Transverse colon (tissue), 4 donors: ENCODE results near the gene SLIT2. TPM values are rescaled to one million over a fixed set of nuclear protein-coding genes. Genes with fewer than 3 reads are reported as not detected.

Experiments used
- DNase-seq: peaks from one replicate; pipeline ENCODE4 v3.0.0-alpha.2; 2019
- H3K27ac ChIP-seq, 4 donors: fragments of 200-600 bp; sonication (generic); 2 replicates each; pipeline ENCODE4 v1.5.1; 2016 to 2018; ENCODE audit warnings: inconsistent platforms in 4 of 4
- H3K27me3 ChIP-seq: fragments of 200-600 bp; sonication (generic); 2 replicates; pipeline ENCODE4 v1.5.1; 2017; ENCODE audit warnings: inconsistent platforms
- H3K36me3 ChIP-seq, 4 donors: fragments of 200-600 bp; sonication (generic); 2 replicates each; pipeline ENCODE4 v1.5.1; 2017 to 2019; ENCODE audit warnings: inconsistent platforms in 4 of 4
- H3K4me1 ChIP-seq, 4 donors: fragments of 200-600 bp; sonication (generic); 2 replicates each; pipeline ENCODE4 v1.5.1; 2017 to 2020; ENCODE audit warnings: inconsistent platforms in 4 of 4
- H3K4me3 ChIP-seq, 4 donors: fragments of 200-600 bp; sonication (generic); 1 replicate in 1 of 4; 2 replicates in 3 of 4; pipeline versions ENCODE4 v1.5.1 to v1.6.1; 2017 to 2019; ENCODE audit warnings: inconsistent platforms in 4 of 4
- H3K9me3 ChIP-seq, 2 donors: fragments of 200-600 bp; sonication (generic); 2 replicates each; pipeline ENCODE4 v1.5.1; 2017 to 2019; ENCODE audit warnings: inconsistent platforms in 2 of 2
- EP300 ChIP-seq: sonication (generic); formaldehyde crosslinking; IDR thresholded peaks from one replicate; pipeline ENCODE4 v1.6.1; 2017; ENCODE audit warnings: antibody characterized with exemption, low read depth
- POLR2A ChIP-seq: fragments of 450-650 bp; IDR thresholded peaks from one replicate; pipeline ENCODE4 v1.6.1; 2016; ENCODE audit warnings: antibody characterized with exemption, mild to moderate bottlenecking, moderate library complexity
- POLR2AphosphoS5 ChIP-seq, 3 donors: sonication (generic); formaldehyde crosslinking; IDR thresholded peaks; one replicate each; pipeline ENCODE4 v1.6.1; 2016; ENCODE audit warnings: antibody characterized with exemption in 3 of 3
- WGBS, 2 donors: methylation state at CpG; one replicate each; pipeline ENCODE4 v1.1.5; 2018; ENCODE audit warnings: low coverage in 1 of 2; 5-methylcytosine and 5-hydroxymethylcytosine counted together
- in situ Hi-C, 4 donors: fragments of 200-750 bp; cut with MboI; loops; one replicate each; pipeline versions ENCODE4 v1.15.0 to v1.15.1; 2017; ENCODE audit warnings: low sequenced_read_pairs in 3 of 4, low pct_ligation_motif_present in 1 of 4, low pct_unique_long_range_greater_than_20kb in 1 of 4
- intact Hi-C: fragments of 100-400 bp; cut with DNase I; formaldehyde crosslinking; loops from one replicate; pipeline ENCODE4 v1.15.1; 2023; ENCODE audit warnings: low total_unique reads
- total RNA-seq, 4 donors: library from RNA; depleted of rRNA; stranded (reverse); fragments of >200 nt; gene quantifications; one replicate each; pipeline ENCODE4 v1.1.0, GENCODE V29; 2016
- TF ChIP-seq, protein P1 (sequence below), 5 experiments: fragments of 200-600 bp in 3 of 5; fragments of 450-650 bp in 2 of 5; sonication (generic) in 3 of 5; IDR thresholded peaks; 1 replicate in 2 of 5; 2 replicates in 3 of 5; pipeline ENCODE4 v1.5.1; 2016 to 2017; ENCODE audit warnings: antibody characterized with exemption in 5 of 5, inconsistent platforms in 3 of 5, mild to moderate bottlenecking in 2 of 5, moderate library complexity in 1 of 5

The SLIT2 gene
- total RNA-seq, 4 donors from 2014 or later = 2.2 to 6.7 (median 5.6) TPM

DNA sequence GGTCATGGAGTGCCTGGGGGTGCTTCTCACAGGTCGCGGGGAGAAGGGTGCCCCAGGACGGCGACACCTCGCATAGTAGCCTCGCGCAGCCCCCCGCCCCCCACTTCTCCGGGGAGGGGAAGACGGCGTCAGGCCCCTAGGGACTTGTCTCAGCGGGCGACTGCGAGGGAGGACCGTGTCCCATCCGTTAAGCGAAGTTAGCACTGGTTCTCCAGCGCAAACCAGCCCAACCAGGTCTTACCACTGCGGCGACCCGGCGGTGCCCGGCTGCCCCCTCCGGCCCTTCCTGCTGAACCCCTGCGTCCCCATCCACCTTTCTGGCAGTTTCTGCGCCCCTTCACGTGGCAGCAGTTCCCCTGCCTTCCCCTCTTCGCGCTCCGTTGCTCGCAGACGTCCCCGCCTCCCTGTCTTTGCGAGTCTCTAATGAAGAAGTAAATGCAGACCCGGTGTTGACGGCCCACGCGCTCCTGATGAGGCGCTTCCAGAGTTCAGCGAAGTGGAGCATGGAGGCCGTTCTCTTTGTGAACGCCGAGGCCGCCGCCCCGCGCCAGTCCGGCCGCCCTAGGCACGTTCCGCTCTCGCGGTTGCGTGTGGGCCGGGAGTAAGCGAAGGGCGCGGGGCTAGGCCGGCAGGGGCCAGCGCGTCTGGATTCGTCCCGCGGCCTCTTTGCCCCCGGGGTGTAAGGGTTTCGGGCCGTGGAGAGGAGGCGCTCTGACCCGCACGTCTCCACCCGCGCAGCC, 3.0 kb downstream of the SLIT2 start:
- DNase-seq = no peak
- in situ Hi-C loops (no loop called here), intact Hi-C loops (no loop called here)
- peak overlapping the region in 3 of 4 donors; percentile 27 to 47 (median 36) for H3K27ac ChIP-seq
- H3K9me3 ChIP-seq = no peaks in the 10 kb centered on the region
- peaks cover 61% of the 10 kb centered on the region for H3K27me3 ChIP-seq
- H3K4me3 ChIP-seq = peak overlapping the region; percentile 38 to 70 (median 50)
- TF ChIP-seq, protein P1, sequence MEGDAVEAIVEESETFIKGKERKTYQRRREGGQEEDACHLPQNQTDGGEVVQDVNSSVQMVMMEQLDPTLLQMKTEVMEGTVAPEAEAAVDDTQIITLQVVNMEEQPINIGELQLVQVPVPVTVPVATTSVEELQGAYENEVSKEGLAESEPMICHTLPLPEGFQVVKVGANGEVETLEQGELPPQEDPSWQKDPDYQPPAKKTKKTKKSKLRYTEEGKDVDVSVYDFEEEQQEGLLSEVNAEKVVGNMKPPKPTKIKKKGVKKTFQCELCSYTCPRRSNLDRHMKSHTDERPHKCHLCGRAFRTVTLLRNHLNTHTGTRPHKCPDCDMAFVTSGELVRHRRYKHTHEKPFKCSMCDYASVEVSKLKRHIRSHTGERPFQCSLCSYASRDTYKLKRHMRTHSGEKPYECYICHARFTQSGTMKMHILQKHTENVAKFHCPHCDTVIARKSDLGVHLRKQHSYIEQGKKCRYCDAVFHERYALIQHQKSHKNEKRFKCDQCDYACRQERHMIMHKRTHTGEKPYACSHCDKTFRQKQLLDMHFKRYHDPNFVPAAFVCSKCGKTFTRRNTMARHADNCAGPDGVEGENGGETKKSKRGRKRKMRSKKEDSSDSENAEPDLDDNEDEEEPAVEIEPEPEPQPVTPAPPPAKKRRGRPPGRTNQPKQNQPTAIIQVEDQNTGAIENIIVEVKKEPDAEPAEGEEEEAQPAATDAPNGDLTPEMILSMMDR (IDR thresholded peaks at IDR 0.05) = no peak
- TF ChIP-seq POLR2A = no peak
- no peak for TF ChIP-seq POLR2AphosphoS5 (IDR thresholded peaks at IDR 0.05)
- no peak for TF ChIP-seq EP300
- H3K36me3 ChIP-seq = no peaks in the 10 kb centered on the region
- peaks cover 0 to 21% (median 15%) of the 10 kb centered on the region in 4 donors for H3K4me1 ChIP-seq
- WGBS, 2 donors = 18 to 28% methylated on average over 8 to 55 of the region's 72 CpGs

GRCh38 chr4:20255251-20255586, 3.5 kb downstream of the SLIT2 start:
- DNase-seq = no peak
- 39 to 54% methylated on average over 3 to 8 of the region's 8 CpGs for WGBS, 2 donors
- Histone ChIP-seq H3K36me3 (no peaks in the 10 kb centered on the region), H3K4me1 (peaks cover 0 to 21% (median 15%) of the 10 kb centered on the region in 4 donors), H3K27me3 (peaks cover 61% of the 10 kb centered on the region), H3K9me3 (no peaks in the 10 kb centered on the region), H3K4me3 (peak overlapping the region; percentile 38 to 70 (median 50)), H3K27ac (peak overlapping the region in 3 of 4 donors; percentile 27 to 47 (median 36))
- TF ChIP-seq POLR2AphosphoS5 (IDR thresholded peaks at IDR 0.05) = no peak
- TF ChIP-seq EP300 = no peak
- TF ChIP-seq POLR2A = no peak
- TF ChIP-seq, protein P1 (IDR thresholded peaks at IDR 0.05) = no peak
- intact Hi-C loops (no loop called here), in situ Hi-C loops (no loop called here)

DNA sequence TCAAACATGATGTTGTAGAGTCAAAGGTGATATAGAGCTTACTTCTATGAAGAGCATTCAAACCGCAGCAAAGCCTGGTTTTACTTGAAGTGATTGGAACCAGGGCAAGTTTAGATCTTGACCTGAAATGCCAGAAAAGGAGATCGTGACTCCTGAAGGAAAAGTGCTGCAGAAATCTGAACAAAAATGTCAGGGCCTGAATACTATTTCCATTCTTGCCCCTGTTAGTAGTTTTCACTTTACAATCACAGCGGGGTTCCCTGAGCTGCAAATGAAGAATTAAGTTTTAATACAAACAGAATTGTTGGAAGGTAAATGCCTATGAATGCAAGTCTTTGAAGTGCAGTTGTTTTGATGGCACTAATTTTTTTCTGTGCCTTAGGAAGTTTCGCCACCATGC, 4.1 kb downstream of the SLIT2 start:
- Histone ChIP-seq H3K27ac (no peak overlapping the region), H3K4me1 (peaks cover 0 to 21% (median 15%) of the 10 kb centered on the region in 4 donors), H3K27me3 (peaks cover 56% of the 10 kb centered on the region), H3K9me3 (no peaks in the 10 kb centered on the region), H3K36me3 (no peaks in the 10 kb centered on the region), H3K4me3 (peak overlapping the region in 1 of 4 donors; percentile 70)
- intact Hi-C loops = no loop called here
- no peak for DNase-seq
- in situ Hi-C loops = no loop called here
- TF ChIP-seq EP300 (no peak), POLR2AphosphoS5 (IDR thresholded peaks at IDR 0.05) (no peak), POLR2A (no peak)
- TF ChIP-seq, protein P1 (IDR thresholded peaks at IDR 0.05) = no peak
- 67 to 68% methylated on average over 4 of the region's 4 CpGs for WGBS, 2 donors

- H3K36me3 ChIP-seq = no peaks in the 10 kb centered on the region
- in situ Hi-C loops = no loop called here
- DNase-seq = no peak
- peak overlapping the region in 1 of 4 donors; percentile 70 for H3K4me3 ChIP-seq
- intact Hi-C loops = no loop called here
- WGBS, 2 donors = 51 to 55% methylated on average over 2 of the region's 2 CpGs
- H3K4me1 ChIP-seq = peaks cover 0 to 21% (median 15%) of the 10 kb centered on the region in 4 donors
- H3K27ac ChIP-seq = no peak overlapping the region
- no peak for TF ChIP-seq POLR2AphosphoS5 (IDR thresholded peaks at IDR 0.05)
- no peak for TF ChIP-seq POLR2A
- TF ChIP-seq, protein P1 (IDR thresholded peaks at IDR 0.05) = no peak
- no peak for TF ChIP-seq EP300
- no peaks in the 10 kb centered on the region for H3K9me3 ChIP-seq
- peaks cover 53% of the 10 kb centered on the region for H3K27me3 ChIP-seq
Measured at GRCh38 chr4:20256381-20256881, 4.7 kb downstream of the SLIT2 start.
